DMS153 treated with DMSO at 0.1 percent for 48 hours (cell line): ENCODE measurements around the gene LEKR1.

ENCODE experiments used
- DNase-seq: peaks from one replicate; lab custom pipeline; 2025; ENCODE audit not compliant: unreplicated experiment; lab: John Stamatoyannopoulos, UW

The LEKR1 gene

DNA sequence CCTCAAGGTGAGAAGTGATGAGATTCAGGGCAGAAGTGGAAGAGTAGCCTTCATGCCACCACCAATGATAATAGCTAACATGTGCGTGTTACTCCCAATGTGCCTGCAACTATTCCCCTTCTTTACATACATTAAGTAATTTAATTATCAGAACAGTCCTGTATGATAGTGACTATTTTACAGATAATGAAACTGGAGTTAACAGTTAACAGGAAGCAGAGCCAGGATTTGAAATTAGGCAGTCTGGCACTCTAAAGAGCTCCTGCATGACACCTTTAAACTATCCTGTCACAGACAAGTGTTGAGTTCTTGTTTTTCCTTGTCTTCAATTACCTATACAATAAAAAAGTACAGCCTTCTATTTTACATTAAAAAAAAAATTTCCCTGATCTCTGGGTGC, 148.8 kb downstream of the LEKR1 start:
- no peak for DNase-seq

DNA sequence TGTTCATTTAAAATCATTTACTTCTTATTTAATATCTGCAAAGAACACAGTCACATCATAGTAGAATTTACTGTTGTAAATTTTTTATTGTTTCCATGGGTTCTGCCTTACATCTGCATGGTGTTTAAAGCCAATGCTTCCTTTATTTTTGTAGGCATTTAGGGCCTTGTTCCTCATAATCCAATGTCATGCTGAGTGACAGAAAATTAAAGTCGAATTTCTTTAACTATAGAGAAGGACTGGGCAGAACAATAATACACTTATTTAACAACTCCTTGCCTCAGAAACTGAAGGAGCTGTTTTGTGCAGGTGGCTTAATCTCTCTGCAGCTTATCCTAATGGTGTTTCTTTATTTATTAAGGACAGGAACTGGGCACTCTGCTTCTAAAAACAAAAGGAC, 149.6 kb downstream of the LEKR1 start:
- no peak for DNase-seq

DNA sequence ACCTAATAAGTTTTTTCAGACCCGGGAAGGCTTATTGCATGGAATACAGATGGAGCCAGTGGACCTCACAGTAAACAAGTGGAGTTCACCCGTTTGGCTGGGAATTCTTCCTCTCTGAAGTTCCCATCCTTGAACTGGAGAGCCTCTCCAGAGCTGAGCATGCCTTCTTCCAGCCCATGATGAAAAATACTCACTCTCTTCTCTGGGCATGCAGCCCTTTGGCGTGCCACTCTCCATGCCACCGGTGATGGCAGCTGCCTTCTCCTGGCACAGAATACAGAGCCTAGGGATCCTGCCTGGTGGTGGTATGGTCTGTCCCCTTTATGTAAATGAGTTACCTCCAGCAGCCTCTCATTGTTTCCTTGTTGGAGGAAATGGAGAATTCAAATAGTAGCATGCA, 150.8 kb downstream of the LEKR1 start:
- DNase-seq = no peak

DNA sequence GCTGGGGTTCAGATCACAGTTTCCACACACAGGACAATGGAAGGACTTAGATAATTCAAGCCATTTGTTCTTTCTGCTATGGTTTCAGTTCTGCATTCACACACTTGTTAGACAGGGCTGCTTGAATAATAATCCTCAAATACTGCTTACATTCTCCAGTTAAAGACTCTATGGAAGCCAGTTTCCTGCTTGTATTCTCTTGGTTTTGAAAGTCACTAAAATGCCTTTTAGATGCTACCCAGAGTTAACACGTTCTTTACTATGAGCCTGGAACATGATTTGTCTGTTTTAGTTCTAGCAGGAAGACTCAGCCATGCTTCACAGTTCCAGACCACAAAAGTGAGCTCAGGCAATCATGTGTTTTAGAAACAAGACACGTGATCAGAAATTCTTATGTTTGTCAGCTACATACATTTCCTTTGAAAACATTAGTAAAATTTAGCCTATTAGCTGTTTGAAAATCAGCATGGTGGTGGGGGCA, 152.4 kb downstream of the LEKR1 start:
- no peak for DNase-seq

DNA sequence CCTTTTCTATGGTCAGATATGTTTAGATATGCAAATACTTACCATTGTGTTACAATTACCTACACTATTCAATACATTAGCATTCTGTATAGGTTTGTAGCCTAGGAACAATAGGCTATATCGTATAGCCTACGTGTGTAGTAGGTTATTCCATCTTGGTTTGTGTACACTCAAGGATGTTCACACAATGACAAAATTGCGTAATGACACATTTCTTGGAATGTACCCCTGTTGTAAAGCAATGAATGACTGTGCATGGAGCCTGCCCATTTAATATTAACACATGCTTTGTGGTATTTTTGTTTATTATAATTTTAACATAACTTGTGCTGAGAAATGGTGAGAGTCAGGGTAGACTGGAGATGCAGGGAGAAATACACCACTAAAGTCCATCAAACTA, 154.9 kb downstream of the LEKR1 start:
- DNase-seq = no peak

DNA sequence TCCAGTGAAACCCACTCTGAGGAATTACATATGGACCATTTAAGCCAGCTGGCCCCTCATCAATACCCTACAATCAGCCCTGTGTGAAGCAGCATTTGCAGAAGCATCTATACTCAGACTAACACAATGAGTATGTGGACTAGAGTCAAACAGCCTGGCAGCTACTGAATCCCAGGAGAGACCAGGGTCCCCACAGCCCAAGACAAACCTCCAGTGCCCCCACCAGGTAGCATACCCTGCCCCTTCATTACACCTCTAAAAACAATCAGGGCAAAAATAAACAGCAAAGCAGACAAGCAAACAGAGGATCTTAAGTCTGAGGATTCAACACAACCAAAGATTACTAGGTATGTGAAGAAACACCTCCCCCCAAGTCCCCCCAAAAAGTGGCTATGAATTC, 157.4 kb downstream of the LEKR1 start:
- no peak for DNase-seq

DNA sequence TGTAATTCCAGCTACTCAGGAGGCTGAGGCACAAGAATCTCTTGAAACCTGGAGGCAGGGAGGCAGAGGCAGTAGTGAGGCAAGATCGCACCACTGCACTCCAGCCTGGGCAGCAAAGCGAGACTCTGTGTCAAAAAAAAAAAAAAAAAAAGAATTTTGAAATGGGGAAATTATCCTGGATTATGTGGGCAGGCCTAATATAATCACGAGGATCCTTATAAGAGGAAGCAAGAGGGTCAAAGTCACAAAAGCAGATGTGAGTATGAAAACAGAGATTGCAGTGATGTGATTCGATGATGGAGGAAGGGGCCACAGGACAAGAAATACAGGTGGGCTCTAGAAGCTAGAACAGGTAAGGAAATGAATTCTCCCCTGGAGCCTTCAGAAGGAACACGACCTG, 159.6 kb downstream of the LEKR1 start:
- DNase-seq = no peak

DNA sequence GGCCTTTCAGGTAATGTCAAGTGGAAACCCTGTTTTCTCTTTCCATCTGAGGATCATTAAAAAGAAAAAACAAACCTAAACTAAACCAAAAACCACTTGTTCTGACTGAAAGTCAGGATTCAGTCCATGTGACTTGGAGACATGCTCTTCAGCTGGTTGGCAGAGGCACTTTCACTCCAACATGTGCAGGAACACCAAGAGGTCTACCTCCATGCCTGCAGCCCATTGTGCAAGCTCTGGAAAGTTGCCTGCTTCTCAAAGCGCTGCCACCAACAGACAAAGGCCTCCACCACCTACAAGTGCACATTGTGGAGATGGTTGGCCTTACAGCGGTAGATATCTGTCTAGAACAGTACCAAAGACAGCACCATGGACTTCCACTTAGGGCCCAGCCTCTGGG, 161.8 kb downstream of the LEKR1 start:
- no peak for DNase-seq

DNA sequence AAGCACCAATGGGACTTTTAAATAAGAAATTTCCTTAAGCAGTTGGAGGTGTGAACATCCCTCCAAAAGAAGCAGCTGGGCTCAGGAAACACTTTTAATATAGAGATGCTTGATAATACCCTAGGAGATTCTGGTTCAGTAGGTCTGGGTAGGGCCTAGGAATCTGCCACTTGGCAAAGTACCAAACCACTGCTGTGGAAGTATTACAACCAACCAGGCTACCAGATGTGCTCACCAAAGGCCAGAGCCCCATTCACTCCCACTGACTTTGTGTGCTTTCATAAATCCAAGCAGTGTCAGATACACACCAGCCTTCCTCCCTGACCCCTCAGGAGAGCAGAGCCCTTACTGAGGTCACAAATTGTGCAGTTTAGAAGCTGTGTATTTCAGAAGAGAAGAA, 171.2 kb downstream of the LEKR1 start:
- no peak for DNase-seq

DNA sequence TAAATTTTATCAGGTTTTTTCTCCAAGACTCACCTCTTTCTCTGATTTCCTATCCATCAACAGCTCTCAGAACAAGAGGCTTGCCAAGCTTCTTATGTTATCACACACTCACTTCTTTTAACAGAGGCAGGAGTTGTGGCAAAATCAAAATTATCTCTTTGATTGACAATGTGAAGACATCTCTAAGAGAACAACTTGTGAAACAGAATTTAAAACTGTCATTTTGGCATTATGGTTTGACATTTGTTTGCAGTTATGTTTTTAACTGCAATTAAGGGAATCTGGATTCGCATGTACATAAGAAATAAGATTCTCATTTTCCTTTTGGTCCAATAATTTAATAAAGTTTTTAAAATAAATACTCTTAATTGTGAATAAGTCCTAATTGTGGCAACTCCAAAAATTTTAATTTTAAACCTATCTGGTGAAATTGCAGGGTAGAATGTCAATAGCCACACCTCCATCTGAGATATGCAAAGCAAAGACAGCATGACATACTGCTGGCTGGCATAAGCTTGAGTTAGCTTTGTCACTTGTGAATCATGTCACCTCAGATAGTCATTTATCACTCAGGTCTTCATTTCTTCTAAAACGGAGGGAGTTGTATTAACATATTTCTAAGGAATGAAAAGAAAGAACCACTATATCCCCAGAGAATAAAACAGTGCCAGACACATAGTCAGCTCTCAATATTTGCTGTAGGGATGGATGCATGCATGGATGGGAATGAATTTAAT, 175.2 kb downstream of the LEKR1 start:
- DNase-seq = no peak

DNA sequence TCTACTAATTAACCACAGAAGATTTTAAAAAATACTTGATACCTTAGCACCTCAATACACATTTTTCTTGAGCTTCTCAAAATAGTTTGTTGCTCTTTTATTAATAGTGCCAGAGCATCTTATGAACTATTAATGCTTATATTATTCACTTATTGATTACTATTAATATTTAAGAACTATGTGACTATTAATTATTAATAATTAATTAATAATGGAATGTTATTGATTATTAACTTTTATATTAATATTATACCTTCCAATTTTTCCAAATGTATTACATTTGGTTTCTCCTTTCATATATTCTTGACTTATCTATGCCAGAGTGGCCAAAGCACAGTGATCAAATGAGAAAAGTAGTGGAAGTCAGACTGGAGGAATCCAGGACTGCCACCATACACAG, 195.5 kb downstream of the LEKR1 start:
- DNase-seq = no peak

DNA sequence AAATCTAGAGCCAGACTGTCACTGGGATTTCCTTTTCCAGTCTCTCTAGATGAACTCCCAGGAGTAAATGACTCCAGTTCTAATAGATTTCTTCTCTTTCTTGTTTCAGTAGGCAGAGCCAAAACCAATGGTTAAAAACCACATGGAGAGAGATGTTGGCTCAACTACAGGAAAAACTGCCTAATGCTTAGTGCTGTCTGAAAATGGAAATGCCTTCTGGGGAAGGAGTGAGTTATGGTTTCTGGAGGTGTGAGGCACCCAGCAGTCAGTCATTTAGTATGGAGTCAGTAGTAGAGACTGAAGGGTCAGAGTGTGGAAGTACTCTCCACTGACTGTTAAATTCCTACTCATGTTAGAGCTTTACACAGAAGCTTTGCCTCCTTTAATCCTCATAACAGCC, 197.1 kb downstream of the LEKR1 start:
- DNase-seq = no peak

DNA sequence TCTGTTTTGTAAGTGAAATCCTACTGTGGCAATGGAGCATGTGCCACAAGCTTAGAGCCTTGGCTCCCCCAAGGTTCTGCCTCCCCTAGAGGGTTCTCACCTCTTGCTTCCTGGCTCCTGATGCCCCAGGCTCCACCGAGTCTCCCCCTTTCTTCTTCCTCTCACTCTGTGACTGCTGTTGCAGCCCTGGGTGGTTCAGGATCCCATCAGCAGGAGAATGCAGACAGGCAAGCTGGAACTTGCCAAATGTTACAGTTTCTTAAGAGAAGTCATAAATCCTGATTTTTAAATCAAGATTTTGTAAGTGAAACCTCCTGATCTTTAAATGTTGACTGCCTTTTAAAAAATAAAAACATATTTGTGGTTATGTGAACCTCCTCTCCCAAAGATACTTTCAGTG, 199.9 kb downstream of the LEKR1 start:
- no peak for DNase-seq

DNA sequence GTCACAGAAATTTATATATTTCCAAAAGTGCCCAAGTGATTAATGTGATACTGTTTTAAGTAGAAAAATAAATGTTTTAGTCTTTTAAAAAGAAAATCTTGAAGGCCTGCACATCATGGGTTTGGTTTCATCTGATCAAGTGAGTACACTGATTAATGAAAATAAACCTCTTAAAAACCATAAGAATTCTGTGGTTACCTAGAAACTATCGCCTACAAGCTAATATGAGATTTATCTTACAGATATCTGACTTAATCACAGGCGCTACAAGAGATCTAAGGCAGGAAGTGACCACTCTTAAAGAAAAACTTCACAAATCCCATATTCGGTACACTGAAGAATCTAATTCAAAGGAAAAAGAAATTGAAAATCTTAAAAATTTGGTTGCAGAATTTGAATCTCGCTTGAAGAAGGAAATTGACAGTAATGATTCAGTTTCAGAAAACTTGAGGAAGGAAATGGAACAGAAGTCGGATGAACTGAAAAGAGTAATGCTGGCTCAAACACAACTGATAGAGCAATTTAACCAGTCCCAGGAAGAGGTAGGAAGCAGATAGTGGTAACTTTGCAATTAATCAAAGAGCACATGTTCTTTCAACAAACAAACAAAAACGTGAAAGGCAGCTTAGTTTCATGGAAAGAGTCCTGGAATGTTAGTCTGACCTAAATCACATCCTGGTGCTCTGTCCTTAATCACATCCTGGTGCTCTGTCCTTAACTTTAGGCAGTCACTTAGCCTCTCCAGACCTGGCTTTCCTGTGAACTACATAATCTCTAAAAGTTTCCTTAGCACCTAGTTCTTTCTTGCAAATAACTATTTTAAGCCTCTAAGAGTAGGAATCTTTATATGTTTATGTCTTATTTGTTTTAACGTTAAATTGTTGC, 201.9 kb downstream of the LEKR1 start:
- DNase-seq = no peak

DNA sequence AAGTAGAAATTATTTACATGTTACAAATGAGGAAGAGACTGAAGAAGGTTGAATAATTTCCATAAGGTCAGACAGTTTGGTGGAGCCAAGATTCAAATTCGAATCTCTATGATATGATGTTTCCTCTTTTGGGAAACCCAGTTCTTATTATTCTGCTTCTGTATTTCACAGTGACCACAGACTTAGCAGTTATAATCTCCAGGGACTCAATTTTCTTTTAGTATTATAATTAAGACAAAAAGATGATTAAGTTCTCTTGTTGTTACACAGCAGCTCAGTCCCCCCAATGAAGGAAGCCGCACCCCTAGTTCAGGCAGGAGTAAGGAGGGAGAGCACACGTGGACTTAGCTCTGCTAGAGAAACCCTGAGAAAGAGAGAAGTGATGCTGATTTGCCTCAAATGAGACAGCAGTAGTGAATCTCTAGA, 203.2 kb downstream of the LEKR1 start:
- no peak for DNase-seq

DNA sequence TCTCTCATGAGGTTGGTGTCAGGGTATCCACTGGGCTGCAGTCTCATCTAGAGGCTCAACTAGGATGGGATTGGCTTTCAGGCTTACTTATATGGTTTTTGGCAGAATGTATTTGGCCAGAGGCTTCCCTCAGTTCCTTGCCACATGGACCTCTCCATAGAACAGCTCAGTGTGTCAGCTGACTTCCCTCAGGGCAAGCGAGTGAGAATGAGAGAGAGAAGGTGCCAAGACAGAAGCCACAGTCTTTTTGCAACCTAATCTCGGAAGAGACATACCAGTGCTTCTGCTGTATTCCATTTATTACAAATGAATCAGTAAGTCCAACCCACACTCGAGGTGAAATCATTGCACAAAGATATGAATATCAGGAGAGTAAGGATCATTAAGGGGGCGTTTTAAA, 204.6 kb downstream of the LEKR1 start:
- DNase-seq = no peak

DNA sequence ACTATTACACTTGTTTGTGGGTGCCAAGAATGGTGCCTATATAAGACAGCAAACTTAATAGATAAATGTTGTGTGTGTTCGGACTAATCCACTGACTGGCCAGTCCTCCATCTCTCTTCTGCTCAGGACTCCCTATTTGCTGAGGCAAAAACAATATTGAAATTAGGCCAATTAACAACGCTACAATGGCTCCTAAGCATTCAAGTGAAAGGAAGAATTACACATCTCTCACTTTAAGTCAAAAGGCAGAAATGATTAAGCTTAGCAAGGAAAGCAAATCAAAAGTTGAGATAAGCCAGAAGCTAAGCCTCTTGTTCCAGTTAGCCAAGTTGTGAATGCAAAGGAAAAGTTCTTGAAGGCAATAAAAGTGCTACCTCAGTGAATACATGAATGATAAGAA, 206.8 kb downstream of the LEKR1 start:
- DNase-seq = no peak

DNA sequence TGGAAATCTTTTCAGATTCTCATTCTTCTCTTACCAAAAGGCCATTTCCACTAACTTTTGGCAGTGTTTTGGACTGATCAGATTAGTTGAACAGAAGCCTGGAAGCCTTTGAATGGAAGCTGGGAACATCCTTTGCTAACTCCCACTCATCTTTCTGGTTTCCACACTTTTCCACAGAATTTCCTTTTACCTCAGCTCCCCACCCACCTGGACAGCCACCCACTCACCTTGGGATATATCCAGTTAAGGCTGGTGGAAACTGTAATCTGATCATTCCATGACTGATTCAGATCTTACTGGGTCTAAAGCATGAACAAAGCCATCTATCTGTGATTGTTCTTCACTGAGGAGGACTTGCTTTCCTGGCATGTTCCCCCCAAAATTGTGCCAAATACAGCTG, 214.3 kb downstream of the LEKR1 start:
- no peak for DNase-seq

DNA sequence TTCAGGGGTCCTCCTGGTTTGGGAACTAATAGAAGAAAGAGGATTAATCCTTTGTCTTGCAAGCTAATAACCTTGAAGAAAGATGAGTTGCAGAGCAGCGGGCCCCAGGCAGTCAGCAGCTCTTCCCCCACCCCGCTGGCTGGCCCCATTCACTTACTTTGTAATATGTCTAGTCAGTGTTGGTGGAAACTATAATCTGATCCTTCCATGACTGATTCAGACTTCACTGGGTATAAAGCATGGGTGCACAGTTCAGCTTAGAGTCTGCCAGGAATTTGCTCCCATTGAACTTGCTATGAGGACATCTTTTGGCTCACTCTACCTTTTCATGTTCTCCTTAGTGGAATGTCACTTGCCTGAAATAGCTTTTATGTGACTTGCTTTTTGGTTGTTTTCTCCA, 216.1 kb downstream of the LEKR1 start:
- no peak for DNase-seq

DNA sequence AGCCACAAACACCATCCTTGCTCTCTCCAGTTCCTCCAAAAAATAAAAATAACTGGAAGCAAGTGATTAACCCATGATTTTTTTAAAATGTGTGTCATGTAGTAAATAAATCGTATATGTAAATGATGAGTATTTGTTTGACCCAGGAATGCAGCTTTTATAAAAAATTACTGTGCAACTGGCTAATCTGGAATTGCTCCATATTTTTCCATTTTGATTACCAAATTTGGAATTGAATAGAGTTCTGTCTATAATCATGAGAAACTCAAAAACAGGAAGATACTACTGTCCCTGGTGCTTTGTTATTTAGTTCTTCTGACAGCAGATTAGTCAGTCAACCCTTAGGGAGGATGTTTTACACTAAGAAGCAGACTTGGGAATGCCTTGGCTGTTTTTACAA, 217.6 kb downstream of the LEKR1 start:
- no peak for DNase-seq

DNA sequence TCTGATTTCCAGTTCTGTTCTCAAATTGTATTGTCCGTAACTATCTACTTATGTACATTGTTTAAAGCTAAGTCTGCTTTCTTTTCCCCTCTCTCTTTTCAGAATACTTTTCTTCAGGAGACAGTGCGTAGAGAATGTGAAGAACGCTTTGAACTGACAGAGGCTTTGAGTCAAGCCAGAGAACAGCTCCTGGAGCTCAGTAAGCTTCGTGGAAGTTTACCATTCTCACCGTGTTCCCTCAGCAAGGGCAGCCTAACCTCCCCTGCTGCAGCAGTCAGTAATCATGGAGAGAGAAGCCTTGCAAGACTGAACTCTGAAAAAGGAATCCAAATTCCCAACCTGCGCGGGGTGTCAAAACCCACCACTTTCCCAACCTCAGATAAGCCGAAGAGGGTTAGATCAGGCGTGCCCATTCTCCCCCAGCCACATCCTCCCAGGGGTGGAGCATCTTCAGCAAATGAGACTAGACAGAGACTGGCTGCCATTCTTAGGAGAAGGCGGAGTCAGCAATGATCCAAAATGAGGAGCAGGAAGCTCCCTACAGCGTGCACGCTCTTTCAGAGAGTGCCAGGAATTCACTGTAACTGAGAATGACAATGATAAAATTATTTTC, 219.2 kb downstream of the LEKR1 start:
- no peak for DNase-seq

DNA sequence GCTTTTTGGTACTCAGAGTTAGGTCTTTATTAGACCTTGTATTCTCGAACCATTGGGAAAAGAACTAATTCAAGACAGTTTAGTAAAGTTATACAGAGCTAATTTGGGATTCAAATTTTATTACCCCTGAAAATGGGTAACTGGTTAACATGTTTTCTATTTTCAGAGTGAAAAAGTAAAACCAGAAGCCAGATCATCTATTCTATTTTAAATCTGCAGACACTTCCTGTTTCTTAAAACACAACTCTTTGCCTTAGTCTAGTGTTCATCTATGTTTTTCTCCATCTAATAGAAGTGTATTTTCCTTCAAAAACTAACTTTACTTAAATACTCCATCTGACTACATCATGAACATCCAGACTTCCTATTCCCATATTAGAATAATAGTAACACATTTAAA, 220.4 kb downstream of the LEKR1 start:
- no peak for DNase-seq
